Measurements from ENCODE around the gene PTK7. TPM values are rescaled to one million over a fixed set of nuclear protein-coding genes. Genes with fewer than 3 reads are reported as not detected.
A peak's percentile ranks its signal among the peaks of the same experiment; 100 is the strongest.

Gene PTK7
- total and polyA plus RNA-seq, 9 donors: 44.4 to 167 (median 84.8) TPM

GRCh38 chr6:43170417-43170930, 94.4 kb downstream of the PTK7 start:
- Histone ChIP-seq H3K36me3 (no peaks in the 10 kb centered on the region), H3K27me3 (no peaks in the 10 kb centered on the region), H3K4me3 (peak overlapping the region; percentile 83), H3K27ac (peak overlapping the region; percentile 11 to 91), H3K4me1 (ENCODE audit: insufficient read depth) (peaks cover 14% of the 10 kb centered on the region), H3K9me3 (no peaks in the 10 kb centered on the region)
- DNase-seq: peak; percentile 75 to 84 (median 80)
- intact Hi-C loops (cut with DNase I): no loop called here
- 0 to 1% (median 0%) methylated on average over 18 of the region's 18 CpGs for WGBS, 3 donors
- TF ChIP-seq POLR2A (IDR thresholded peaks at IDR 0.05): no peak
- TF ChIP-seq EP300 (IDR thresholded peaks at IDR 0.05): no peak
- TF ChIP-seq, protein P1, sequence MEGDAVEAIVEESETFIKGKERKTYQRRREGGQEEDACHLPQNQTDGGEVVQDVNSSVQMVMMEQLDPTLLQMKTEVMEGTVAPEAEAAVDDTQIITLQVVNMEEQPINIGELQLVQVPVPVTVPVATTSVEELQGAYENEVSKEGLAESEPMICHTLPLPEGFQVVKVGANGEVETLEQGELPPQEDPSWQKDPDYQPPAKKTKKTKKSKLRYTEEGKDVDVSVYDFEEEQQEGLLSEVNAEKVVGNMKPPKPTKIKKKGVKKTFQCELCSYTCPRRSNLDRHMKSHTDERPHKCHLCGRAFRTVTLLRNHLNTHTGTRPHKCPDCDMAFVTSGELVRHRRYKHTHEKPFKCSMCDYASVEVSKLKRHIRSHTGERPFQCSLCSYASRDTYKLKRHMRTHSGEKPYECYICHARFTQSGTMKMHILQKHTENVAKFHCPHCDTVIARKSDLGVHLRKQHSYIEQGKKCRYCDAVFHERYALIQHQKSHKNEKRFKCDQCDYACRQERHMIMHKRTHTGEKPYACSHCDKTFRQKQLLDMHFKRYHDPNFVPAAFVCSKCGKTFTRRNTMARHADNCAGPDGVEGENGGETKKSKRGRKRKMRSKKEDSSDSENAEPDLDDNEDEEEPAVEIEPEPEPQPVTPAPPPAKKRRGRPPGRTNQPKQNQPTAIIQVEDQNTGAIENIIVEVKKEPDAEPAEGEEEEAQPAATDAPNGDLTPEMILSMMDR (IDR thresholded peaks at IDR 0.05): no peak

- Histone ChIP-seq H3K4me3 (peak within 1 kb of the TSS; percentile 83), H3K9me3 (no peaks in the 10 kb centered on the region), H3K4me1 (ENCODE audit: insufficient read depth) (peaks cover 14% of the 10 kb centered on the region), H3K36me3 (no peaks in the 10 kb centered on the region), H3K27ac (peak within 1 kb of the TSS; percentile 91), H3K27me3 (no peaks in the 10 kb centered on the region)
- WGBS, 3 donors: 0 to 1% (median 1%) methylated on average over 55 to 83 of the region's 83 CpGs
- intact Hi-C loops (cut with DNase I): no loop called here
- TF ChIP-seq, protein P1 (IDR thresholded peaks at IDR 0.05): peak; percentile 40 to 91 (median 83)
- TF ChIP-seq EP300 (IDR thresholded peaks at IDR 0.05) (peak; percentile 55), POLR2A (IDR thresholded peaks at IDR 0.05) (peak; percentile 66)
- DNase-seq: peak; percentile 99 to 100 (median 99)
Observed at GRCh38 chr6:43170931-43171706, 95.0 kb downstream of the PTK7 start, which contains the start of gene SRF. TSS of gene SRF (plus strand) at chr6:43171269. CDS start at chr6:43171657, 388 bp downstream.

DNA sequence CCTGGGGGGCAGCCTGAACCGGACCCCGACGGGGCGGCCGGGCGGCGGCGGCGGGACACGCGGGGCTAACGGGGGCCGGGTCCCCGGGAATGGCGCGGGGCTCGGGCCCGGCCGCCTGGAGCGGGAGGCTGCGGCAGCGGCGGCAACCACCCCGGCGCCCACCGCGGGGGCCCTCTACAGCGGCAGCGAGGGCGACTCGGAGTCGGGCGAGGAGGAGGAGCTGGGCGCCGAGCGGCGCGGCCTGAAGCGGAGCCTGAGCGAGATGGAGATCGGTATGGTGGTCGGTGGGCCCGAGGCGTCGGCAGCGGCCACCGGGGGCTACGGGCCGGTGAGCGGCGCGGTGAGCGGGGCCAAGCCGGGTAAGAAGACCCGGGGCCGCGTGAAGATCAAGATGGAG, 95.6 kb downstream of the PTK7 start:
- peak overlapping the region; percentile 91 for H3K27ac ChIP-seq
- H3K36me3 ChIP-seq: no peaks in the 10 kb centered on the region
- TF ChIP-seq, protein P1 (IDR thresholded peaks at IDR 0.05): no peak
- TF ChIP-seq EP300 (IDR thresholded peaks at IDR 0.05): no peak
- no peak for TF ChIP-seq POLR2A (IDR thresholded peaks at IDR 0.05)
- intact Hi-C loops (cut with DNase I): no loop called here
- H3K4me3 ChIP-seq: peak overlapping the region; percentile 83
- DNase-seq: peak in 3 of 5 donors; percentile 29 to 70 (median 63)
- peaks cover 14% of the 10 kb centered on the region for H3K4me1 ChIP-seq (ENCODE audit: insufficient read depth)
- H3K9me3 ChIP-seq: no peaks in the 10 kb centered on the region
- H3K27me3 ChIP-seq: no peaks in the 10 kb centered on the region
- WGBS, 3 donors: 0 to 2% (median 1%) methylated on average over 3 to 57 of the region's 57 CpGs

GRCh38 chr6:43172104-43173007, 96.2 kb downstream of the PTK7 start:
- H3K4me1 ChIP-seq (ENCODE audit: insufficient read depth): peaks cover 14% of the 10 kb centered on the region

More at GRCh38 chr6:43172104-43173007, 96.2 kb downstream of the PTK7 start:
- intact Hi-C loops (cut with DNase I): no loop called here
- Histone ChIP-seq H3K27me3 (no peaks in the 10 kb centered on the region), H3K27ac (peak overlapping the region; percentile 91), H3K36me3 (no peaks in the 10 kb centered on the region), H3K9me3 (no peaks in the 10 kb centered on the region), H3K4me3 (peak overlapping the region; percentile 83)
- 1% methylated on average over 46 of the region's 46 CpGs for WGBS, 3 donors
- peak; percentile 62 to 79 (median 68) for DNase-seq
- TF ChIP-seq POLR2A (IDR thresholded peaks at IDR 0.05) (no peak), EP300 (IDR thresholded peaks at IDR 0.05) (no peak)
- TF ChIP-seq, protein P1 (IDR thresholded peaks at IDR 0.05): no peak
